Measurements from ENCODE around the gene PELI1. TPM values are rescaled to one million over a fixed set of nuclear protein-coding genes. Genes with fewer than 3 reads are reported as not detected.
"Not testable (repeated sequence)": the region's sequence is repeated elsewhere in the genome, so short reads cannot be mapped to it uniquely, and the experiment has no call there.

The PELI1 gene
- polyA plus RNA-seq, 4 donors: 20.5 to 26.6 (median 23.8) TPM

DNA sequence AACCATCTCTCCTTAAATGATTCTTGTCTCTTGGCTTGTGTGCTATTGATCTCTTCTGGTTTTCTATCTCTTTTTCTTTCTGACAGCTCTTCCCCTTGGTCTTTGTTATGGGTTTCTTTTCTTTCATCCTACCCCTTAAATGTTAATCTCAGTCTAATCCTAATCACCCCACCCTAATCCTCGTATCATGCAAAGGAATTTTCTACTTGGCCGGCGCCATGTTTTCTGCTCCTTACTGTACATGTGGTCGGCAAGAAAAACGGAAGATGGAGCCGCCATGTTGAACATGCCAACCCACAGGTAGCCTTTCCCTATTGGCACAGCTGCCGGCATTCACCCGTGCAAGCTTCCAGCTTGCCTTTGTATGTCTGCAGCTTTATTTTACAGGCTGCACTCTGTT lies 63.2 kb downstream of the PELI1 start:
- Histone ChIP-seq H3K9me3 (ENCODE audit: control insufficient read depth in 2 of 2, insufficient read depth in 1 of 2, low read depth in 1 of 2, low read length in 1 of 2) (no peaks in the 10 kb centered on the region), H3K4me1 (ENCODE audit: control insufficient read depth in 3 of 3, insufficient read depth in 2 of 3, low read depth in 1 of 3, low read length in 2 of 3) (no peaks in the 10 kb centered on the region), H3K36me3 (ENCODE audit: control insufficient read depth in 3 of 3, insufficient read depth in 2 of 3, low read depth in 1 of 3, low read length in 3 of 3) (no peaks in the 10 kb centered on the region), H3K4me3 (ENCODE audit: low read depth in 1 of 3, low read length in 3 of 3) (no peak overlapping the region), H3K27me3 (ENCODE audit: control insufficient read depth in 3 of 3, insufficient read depth in 3 of 3, low read length in 3 of 3) (no peaks in the 10 kb centered on the region), H3K27ac (ENCODE audit: low read depth in 1 of 3, low read length in 2 of 3) (no peak overlapping the region)
- DNase-seq: no peak
- FAIRE-seq: no peak
- WGBS, 3 donors: 89 to 92% (median 89%) methylated on average over 8 of the region's 8 CpGs

GRCh38 chr2:64080179-64080578 lies 64.0 kb downstream of the PELI1 start:
- 96 to 100% (median 96%) methylated on average over 1 of the region's 1 CpG for WGBS, 3 donors
- no peak overlapping the region for H3K27ac ChIP-seq (ENCODE audit: low read depth in 1 of 3, low read length in 2 of 3)
- no peaks in the 10 kb centered on the region for H3K27me3 ChIP-seq (ENCODE audit: control insufficient read depth in 3 of 3, insufficient read depth in 3 of 3, low read length in 3 of 3)
- no peak for FAIRE-seq
- H3K4me1 ChIP-seq (ENCODE audit: control insufficient read depth in 3 of 3, insufficient read depth in 2 of 3, low read depth in 1 of 3, low read length in 2 of 3): no peaks in the 10 kb centered on the region
- H3K9me3 ChIP-seq (ENCODE audit: control insufficient read depth in 2 of 2, insufficient read depth in 1 of 2, low read depth in 1 of 2, low read length in 1 of 2): no peaks in the 10 kb centered on the region
- H3K4me3 ChIP-seq (ENCODE audit: low read depth in 1 of 3, low read length in 3 of 3): no peak overlapping the region
- no peaks in the 10 kb centered on the region for H3K36me3 ChIP-seq (ENCODE audit: control insufficient read depth in 3 of 3, insufficient read depth in 2 of 3, low read depth in 1 of 3, low read length in 3 of 3)
- no peak for DNase-seq

GRCh38 chr2:64079688-64080087 lies 64.5 kb downstream of the PELI1 start:
- FAIRE-seq; H3K4me3 ChIP-seq (ENCODE audit: low read depth in 1 of 3, low read length in 3 of 3); H3K4me1 ChIP-seq (ENCODE audit: control insufficient read depth in 3 of 3, insufficient read depth in 2 of 3, low read depth in 1 of 3, low read length in 2 of 3); DNase-seq; H3K9me3 ChIP-seq (ENCODE audit: control insufficient read depth in 2 of 2, insufficient read depth in 1 of 2, low read depth in 1 of 2, low read length in 1 of 2); H3K27me3 ChIP-seq (ENCODE audit: control insufficient read depth in 3 of 3, insufficient read depth in 3 of 3, low read length in 3 of 3); H3K27ac ChIP-seq (ENCODE audit: low read depth in 1 of 3, low read length in 2 of 3); H3K36me3 ChIP-seq (ENCODE audit: control insufficient read depth in 3 of 3, insufficient read depth in 2 of 3, low read depth in 1 of 3, low read length in 3 of 3): not testable (repeated sequence)
- 90 to 93% (median 92%) methylated on average over 6 of the region's 6 CpGs for WGBS, 3 donors

GRCh38 chr2:64076828-64077227 lies 67.4 kb downstream of the PELI1 start:
- not testable (repeated sequence) for FAIRE-seq; H3K4me1 ChIP-seq (ENCODE audit: control insufficient read depth in 3 of 3, insufficient read depth in 2 of 3, low read depth in 1 of 3, low read length in 2 of 3); H3K27me3 ChIP-seq (ENCODE audit: control insufficient read depth in 3 of 3, insufficient read depth in 3 of 3, low read length in 3 of 3); H3K9me3 ChIP-seq (ENCODE audit: control insufficient read depth in 2 of 2, insufficient read depth in 1 of 2, low read depth in 1 of 2, low read length in 1 of 2); H3K4me3 ChIP-seq (ENCODE audit: low read depth in 1 of 3, low read length in 3 of 3); H3K36me3 ChIP-seq (ENCODE audit: control insufficient read depth in 3 of 3, insufficient read depth in 2 of 3, low read depth in 1 of 3, low read length in 3 of 3)
- 50 to 82% (median 60%) methylated on average over 7 of the region's 7 CpGs for WGBS, 3 donors
- DNase-seq: peak; percentile 40 to 57
- peak overlapping the region in 1 of 3 donors; percentile 34 for H3K27ac ChIP-seq (ENCODE audit: low read depth in 1 of 3, low read length in 2 of 3)

DNA sequence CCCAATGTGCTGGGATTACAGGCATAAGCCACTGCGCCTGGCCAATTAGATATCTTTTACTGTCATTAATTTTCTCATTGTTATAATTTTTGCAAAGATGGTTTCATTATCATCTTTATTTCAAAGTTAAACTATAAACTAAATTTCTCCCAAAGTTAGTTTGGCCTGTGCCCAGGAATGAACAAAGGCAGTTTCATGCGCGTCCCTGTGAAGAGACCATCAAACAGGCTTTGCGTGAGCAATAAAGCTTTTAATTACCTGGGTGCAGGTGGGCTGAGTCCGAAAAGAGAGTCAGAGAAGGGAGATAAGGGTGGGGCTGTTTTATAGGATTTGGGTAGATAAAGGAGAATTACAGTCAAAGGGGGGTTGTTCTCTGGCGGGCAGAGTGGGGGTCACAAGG lies 69.6 kb downstream of the PELI1 start:
- not testable (repeated sequence) for H3K4me3 ChIP-seq (ENCODE audit: low read depth in 1 of 3, low read length in 3 of 3); H3K27me3 ChIP-seq (ENCODE audit: control insufficient read depth in 3 of 3, insufficient read depth in 3 of 3, low read length in 3 of 3); H3K27ac ChIP-seq (ENCODE audit: low read depth in 1 of 3, low read length in 2 of 3); H3K36me3 ChIP-seq (ENCODE audit: control insufficient read depth in 3 of 3, insufficient read depth in 2 of 3, low read depth in 1 of 3, low read length in 3 of 3); H3K9me3 ChIP-seq (ENCODE audit: control insufficient read depth in 2 of 2, insufficient read depth in 1 of 2, low read depth in 1 of 2, low read length in 1 of 2); H3K4me1 ChIP-seq (ENCODE audit: control insufficient read depth in 3 of 3, insufficient read depth in 2 of 3, low read depth in 1 of 3, low read length in 2 of 3); FAIRE-seq
- WGBS, 3 donors: 20 to 67% (median 51%) methylated on average over 6 of the region's 6 CpGs
- peak in 1 of 2 donors; percentile 18 for DNase-seq

DNA sequence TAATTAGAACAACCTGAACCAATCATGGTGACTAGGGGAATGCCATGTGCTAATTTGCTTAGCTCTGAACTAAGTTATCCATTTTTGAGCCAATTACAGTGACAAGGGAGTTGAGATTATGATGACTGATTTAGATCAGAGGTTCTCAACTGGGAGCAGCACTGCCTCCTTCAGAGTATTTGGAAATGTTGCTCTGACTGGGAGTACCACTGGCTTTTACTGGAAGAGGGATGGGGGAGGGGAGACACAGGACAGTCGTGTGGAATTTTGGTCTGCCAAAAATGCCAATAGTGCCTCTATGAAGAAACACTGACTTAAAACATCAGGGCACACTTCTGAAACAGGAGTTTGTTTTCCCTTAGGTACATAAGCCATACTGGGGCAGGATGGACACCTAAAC lies 76.9 kb downstream of the PELI1 start:
- H3K9me3 ChIP-seq (ENCODE audit: control insufficient read depth in 2 of 2, insufficient read depth in 1 of 2, low read depth in 1 of 2, low read length in 1 of 2): no peaks in the 10 kb centered on the region
- no peaks in the 10 kb centered on the region for H3K36me3 ChIP-seq (ENCODE audit: control insufficient read depth in 3 of 3, insufficient read depth in 2 of 3, low read depth in 1 of 3, low read length in 3 of 3)
- H3K27ac ChIP-seq (ENCODE audit: low read depth in 1 of 3, low read length in 2 of 3): no peak overlapping the region
- peaks cover 0 to 8% (median 0%) of the 10 kb centered on the region in 3 donors for H3K4me1 ChIP-seq (ENCODE audit: control insufficient read depth in 3 of 3, insufficient read depth in 2 of 3, low read depth in 1 of 3, low read length in 2 of 3)
- H3K27me3 ChIP-seq (ENCODE audit: control insufficient read depth in 3 of 3, insufficient read depth in 3 of 3, low read length in 3 of 3): no peaks in the 10 kb centered on the region
- FAIRE-seq (no peak), DNase-seq (no peak)
- no peak overlapping the region for H3K4me3 ChIP-seq (ENCODE audit: low read depth in 1 of 3, low read length in 3 of 3)
- WGBS, 3 donors: 43 to 56% (median 43%) methylated on average over 1 of the region's 1 CpG

- 55 to 79% (median 63%) methylated on average over 6 of the region's 6 CpGs for WGBS, 3 donors
- no peak for FAIRE-seq
Observed at GRCh38 chr2:64065516-64065915, 78.7 kb downstream of the PELI1 start.

DNA sequence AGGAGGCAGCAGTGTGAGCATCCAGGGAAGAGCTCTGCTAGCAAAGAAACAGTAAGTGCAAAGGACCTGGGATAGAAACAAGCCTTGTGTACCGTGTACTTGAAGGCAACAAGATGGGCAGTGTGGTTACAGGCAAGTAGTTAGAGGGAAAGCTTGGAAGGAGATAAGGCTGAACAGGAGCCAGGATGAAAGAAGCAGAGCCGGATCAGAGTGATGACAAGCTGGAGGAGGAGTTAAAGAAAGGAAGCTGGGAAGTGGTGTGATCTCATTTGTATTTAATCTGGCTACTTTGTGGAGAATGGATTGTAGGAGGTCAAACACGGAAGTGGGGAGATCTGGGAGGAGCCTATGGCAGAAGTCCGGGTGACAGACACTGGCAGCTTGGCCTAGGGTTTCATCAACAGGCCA lies 80.3 kb downstream of the PELI1 start:
- Histone ChIP-seq H3K4me1 (ENCODE audit: control insufficient read depth in 3 of 3, insufficient read depth in 2 of 3, low read depth in 1 of 3, low read length in 2 of 3) (peaks cover 0 to 8% (median 0%) of the 10 kb centered on the region in 3 donors), H3K27me3 (ENCODE audit: control insufficient read depth in 3 of 3, insufficient read depth in 3 of 3, low read length in 3 of 3) (no peaks in the 10 kb centered on the region), H3K4me3 (ENCODE audit: low read depth in 1 of 3, low read length in 3 of 3) (no peak overlapping the region), H3K9me3 (ENCODE audit: control insufficient read depth in 2 of 2, insufficient read depth in 1 of 2, low read depth in 1 of 2, low read length in 1 of 2) (no peaks in the 10 kb centered on the region), H3K36me3 (ENCODE audit: control insufficient read depth in 3 of 3, insufficient read depth in 2 of 3, low read depth in 1 of 3, low read length in 3 of 3) (no peaks in the 10 kb centered on the region), H3K27ac (ENCODE audit: low read depth in 1 of 3, low read length in 2 of 3) (peak overlapping the region in 1 of 3 donors; percentile 89)
- DNase-seq (peak in 1 of 2 donors; percentile 39), FAIRE-seq (no peak)
- WGBS, 3 donors: 22 to 38% (median 31%) methylated on average over 4 of the region's 4 CpGs

More at GRCh38 chr2:64065516-64065915, 78.7 kb downstream of the PELI1 start:
- no peak overlapping the region for H3K4me3 ChIP-seq (ENCODE audit: low read depth in 1 of 3, low read length in 3 of 3)
- no peak overlapping the region for H3K27ac ChIP-seq (ENCODE audit: low read depth in 1 of 3, low read length in 2 of 3)
- DNase-seq: no peak
- peaks cover 0 to 8% (median 0%) of the 10 kb centered on the region in 3 donors for H3K4me1 ChIP-seq (ENCODE audit: control insufficient read depth in 3 of 3, insufficient read depth in 2 of 3, low read depth in 1 of 3, low read length in 2 of 3)
- H3K36me3 ChIP-seq (ENCODE audit: control insufficient read depth in 3 of 3, insufficient read depth in 2 of 3, low read depth in 1 of 3, low read length in 3 of 3): no peaks in the 10 kb centered on the region
- H3K9me3 ChIP-seq (ENCODE audit: control insufficient read depth in 2 of 2, insufficient read depth in 1 of 2, low read depth in 1 of 2, low read length in 1 of 2): no peaks in the 10 kb centered on the region
- no peaks in the 10 kb centered on the region for H3K27me3 ChIP-seq (ENCODE audit: control insufficient read depth in 3 of 3, insufficient read depth in 3 of 3, low read length in 3 of 3)

DNA sequence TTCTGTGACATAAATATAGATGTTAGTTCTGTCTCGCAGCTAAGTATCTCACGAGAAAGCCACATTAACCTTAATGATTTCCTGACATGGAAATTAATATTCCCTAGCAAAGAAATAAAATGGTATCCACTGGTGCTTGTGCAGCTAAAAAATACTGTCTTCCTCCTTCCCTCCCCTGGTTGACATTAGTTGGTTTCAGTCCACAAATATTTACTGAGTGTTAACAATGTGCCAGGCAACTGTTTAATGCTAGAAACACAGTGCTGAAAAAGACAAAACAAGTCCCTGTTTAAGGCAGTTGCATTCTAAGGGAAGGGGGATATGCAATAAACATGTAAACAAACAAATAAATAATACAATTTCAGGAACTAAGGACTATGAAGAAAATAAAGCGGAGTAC lies 80.8 kb downstream of the PELI1 start:
- no peaks in the 10 kb centered on the region for H3K9me3 ChIP-seq (ENCODE audit: control insufficient read depth in 2 of 2, insufficient read depth in 1 of 2, low read depth in 1 of 2, low read length in 1 of 2)
- no peaks in the 10 kb centered on the region for H3K27me3 ChIP-seq (ENCODE audit: control insufficient read depth in 3 of 3, insufficient read depth in 3 of 3, low read length in 3 of 3)
- peaks cover 0 to 8% (median 0%) of the 10 kb centered on the region in 3 donors for H3K4me1 ChIP-seq (ENCODE audit: control insufficient read depth in 3 of 3, insufficient read depth in 2 of 3, low read depth in 1 of 3, low read length in 2 of 3)
- H3K36me3 ChIP-seq (ENCODE audit: control insufficient read depth in 3 of 3, insufficient read depth in 2 of 3, low read depth in 1 of 3, low read length in 3 of 3): no peaks in the 10 kb centered on the region
- FAIRE-seq: no peak
- no peak for DNase-seq
- H3K27ac ChIP-seq (ENCODE audit: low read depth in 1 of 3, low read length in 2 of 3): peak overlapping the region in 1 of 3 donors; percentile 89
- 69 to 77% (median 72%) methylated on average over 3 of the region's 3 CpGs for WGBS, 3 donors
- H3K4me3 ChIP-seq (ENCODE audit: low read depth in 1 of 3, low read length in 3 of 3): no peak overlapping the region

Measured in small intestine (tissue), 7 donors.